SK-N-SH treated with all-trans-retinoic acid at 6 μM for 48 hours (cell line): Measurements from ENCODE around the gene SLC7A10.

Source experiments
- ARNTL ChIP-seq: fragments of 450-650 bp; formaldehyde crosslinking; IDR thresholded peaks from 2 replicates; pipeline ENCODE4 v1.5.0; 2020; ENCODE audit warnings: low read depth, mild to moderate bottlenecking, moderate library complexity, borderline replicate concordance
- CSDC2 ChIP-seq: fragments of 250-450 bp; sonication (Bioruptor Pico); IDR thresholded peaks from 2 replicates; pipeline ENCODE4 v1.5.0; 2020; ENCODE audit warnings: mild to moderate bottlenecking, moderate library complexity
- ESRRG ChIP-seq: fragments of 250-450 bp; sonication (Bioruptor Pico); IDR thresholded peaks from 2 replicates; pipeline ENCODE4 v1.6.1; 2021; ENCODE audit warnings: mild to moderate bottlenecking
- OSR1 ChIP-seq: fragments of 250-450 bp; sonication (Bioruptor Pico); IDR thresholded peaks from 2 replicates; pipeline ENCODE4 v1.8.0; 2022; ENCODE audit warnings: moderate library complexity, mild to moderate bottlenecking, inconsistent platforms
- RARB ChIP-seq: fragments of 250-450 bp; sonication (Bioruptor Pico); IDR thresholded peaks from 2 replicates; pipeline ENCODE4 v1.8.0; 2021; ENCODE audit warnings: mild to moderate bottlenecking, moderate library complexity
- SNAI2 ChIP-seq: fragments of 250-450 bp; sonication (Bioruptor Pico); IDR thresholded peaks from 2 replicates; pipeline ENCODE4 v1.5.0; 2020; ENCODE audit warnings: mild to moderate bottlenecking, moderate library complexity
- TOX ChIP-seq: fragments of 250-450 bp; sonication (Bioruptor Pico); IDR thresholded peaks from 2 replicates; pipeline ENCODE4 v1.8.0; 2021; ENCODE audit warnings: mild to moderate bottlenecking, moderate library complexity, borderline replicate concordance
- ZC3H10 ChIP-seq: fragments of 250-450 bp; sonication (Bioruptor Pico); IDR thresholded peaks from 2 replicates; pipeline ENCODE4 v1.5.1; 2021; ENCODE audit warnings: mild to moderate bottlenecking, moderate library complexity
- ZFP3 ChIP-seq: fragments of 250-450 bp; sonication (Bioruptor Pico); IDR thresholded peaks from 2 replicates; pipeline ENCODE4 v1.5.0; 2020; ENCODE audit warnings: mild to moderate bottlenecking, moderate library complexity
- ZFP30 ChIP-seq: fragments of 450-650 bp; formaldehyde crosslinking; IDR thresholded peaks from 2 replicates; pipeline ENCODE4 v1.5.0; 2022; ENCODE audit warnings: mild to moderate bottlenecking, moderate library complexity
- ZNF565 ChIP-seq: fragments of 450-650 bp; formaldehyde crosslinking; conservative IDR thresholded peaks from 2 replicates; pipeline ENCODE4 v1.5.0; 2020; ENCODE audit warnings: low read depth, mild to moderate bottlenecking, moderate library complexity
- ZNF70 ChIP-seq: fragments of 450-650 bp; formaldehyde crosslinking; IDR thresholded peaks from 2 replicates; pipeline ENCODE4 v1.5.0; 2020; ENCODE audit warnings: mild to moderate bottlenecking, moderate library complexity
- ZNF8 ChIP-seq: fragments of 450-650 bp; formaldehyde crosslinking; IDR thresholded peaks from 2 replicates; pipeline ENCODE4 v1.5.0; 2020; ENCODE audit warnings: mild to moderate bottlenecking, moderate library complexity
- TF ChIP-seq, protein P1 (sequence below): fragments of 250-450 bp; sonication (Bioruptor Pico); IDR thresholded peaks from 2 replicates; pipeline ENCODE4 v1.8.0; 2020; ENCODE audit warnings: mild to moderate bottlenecking, moderate library complexity, borderline replicate concordance

DNA sequence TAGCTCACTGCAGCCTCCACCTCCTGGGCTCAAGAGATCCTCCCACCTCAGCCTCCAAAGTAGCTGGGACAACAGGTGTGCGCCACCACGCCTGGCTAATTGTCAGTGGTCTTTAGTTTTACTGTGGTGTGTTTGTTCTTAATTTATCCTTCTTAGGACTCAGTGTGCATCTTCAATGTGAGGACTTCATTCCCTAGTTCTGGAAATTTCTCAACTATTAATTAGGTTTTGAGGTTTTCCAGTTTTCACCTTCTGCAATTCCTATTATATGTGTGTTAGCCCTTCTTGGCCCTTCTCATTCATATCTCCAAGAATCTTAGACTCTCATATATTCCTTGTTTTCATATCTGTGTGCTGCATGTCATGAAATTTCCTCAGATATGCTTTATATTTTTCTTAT, 32.2 kb upstream of the SLC7A10 start:
- TF ChIP-seq ESRRG (CRISPR knock-in tag) (no peak), OSR1 (CRISPR knock-in tag) (no peak), ZFP3 (CRISPR knock-in tag) (no peak), TOX (CRISPR knock-in tag) (no peak), ARNTL (no peak), ZNF70 (CRISPR knock-in tag) (no peak), ZC3H10 (CRISPR knock-in tag) (no peak), ZNF565 (CRISPR knock-in tag) (no peak), SNAI2 (CRISPR knock-in tag) (no peak), ZNF8 (CRISPR knock-in tag) (no peak), ZFP30 (no peak), RARB (CRISPR knock-in tag) (no peak), CSDC2 (CRISPR knock-in tag) (no peak)
- TF ChIP-seq, protein P1, sequence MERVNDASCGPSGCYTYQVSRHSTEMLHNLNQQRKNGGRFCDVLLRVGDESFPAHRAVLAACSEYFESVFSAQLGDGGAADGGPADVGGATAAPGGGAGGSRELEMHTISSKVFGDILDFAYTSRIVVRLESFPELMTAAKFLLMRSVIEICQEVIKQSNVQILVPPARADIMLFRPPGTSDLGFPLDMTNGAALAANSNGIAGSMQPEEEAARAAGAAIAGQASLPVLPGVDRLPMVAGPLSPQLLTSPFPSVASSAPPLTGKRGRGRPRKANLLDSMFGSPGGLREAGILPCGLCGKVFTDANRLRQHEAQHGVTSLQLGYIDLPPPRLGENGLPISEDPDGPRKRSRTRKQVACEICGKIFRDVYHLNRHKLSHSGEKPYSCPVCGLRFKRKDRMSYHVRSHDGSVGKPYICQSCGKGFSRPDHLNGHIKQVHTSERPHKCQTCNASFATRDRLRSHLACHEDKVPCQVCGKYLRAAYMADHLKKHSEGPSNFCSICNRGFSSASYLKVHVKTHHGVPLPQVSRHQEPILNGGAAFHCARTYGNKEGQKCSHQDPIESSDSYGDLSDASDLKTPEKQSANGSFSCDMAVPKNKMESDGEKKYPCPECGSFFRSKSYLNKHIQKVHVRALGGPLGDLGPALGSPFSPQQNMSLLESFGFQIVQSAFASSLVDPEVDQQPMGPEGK (CRISPR knock-in tag) = no peak
